Upper lobe of left lung (tissue), 6 donors: ENCODE measurements around the gene KRTAP5-1. TPM values are rescaled to one million over a fixed set of nuclear protein-coding genes. Genes with fewer than 3 reads are reported as not detected.

Experiments used
- ATAC-seq, 2 donors: fragments of 200-7000 bp; cut with Tn5 transposase; one replicate each; pipeline ENCODE4 v1.9.1; 2022; ENCODE audit warnings: mild to moderate bottlenecking in 2 of 2, moderate library complexity in 2 of 2; ENCODE audit not compliant: low FRiP score in 2 of 2
- DNase-seq, 2 donors: peaks; one replicate each; pipeline ENCODE4 v3.0.0-alpha.2; 2019 to 2020
- H3K27ac ChIP-seq, 4 donors: fragments of 200-600 bp; sonication (generic); one replicate each; pipeline ENCODE4 v1.5.1; 2016 to 2019
- H3K27me3 ChIP-seq, 4 donors: fragments of 200-600 bp; sonication (generic); one replicate each; pipeline ENCODE4 v1.5.1; 2017 to 2019
- H3K36me3 ChIP-seq, 4 donors: fragments of 200-600 bp; sonication (generic); one replicate each; pipeline ENCODE4 v1.5.1; 2016 to 2019
- H3K4me1 ChIP-seq, 4 donors: fragments of 200-600 bp; sonication (generic); one replicate each; pipeline ENCODE4 v1.5.1; 2018 to 2019
- H3K4me3 ChIP-seq, 4 donors: fragments of 200-600 bp; sonication (generic); one replicate each; pipeline ENCODE4 v1.5.1; 2017 to 2019; ENCODE audit warnings: mild to moderate bottlenecking in 2 of 4, moderate library complexity in 1 of 4
- H3K9me3 ChIP-seq, 4 donors: fragments of 200-600 bp; sonication (generic); one replicate each; pipeline ENCODE4 v1.5.1; 2018 to 2019
- CTCF ChIP-seq, 6 experiments: fragments of 450-650 bp in 4 of 6; fragments of 200-600 bp in 2 of 6; sonication (generic) in 2 of 6; IDR thresholded peaks; one replicate each; pipeline ENCODE4 v1.5.1; 2016 to 2019; ENCODE audit warnings: antibody characterized with exemption in 6 of 6
- EP300 ChIP-seq, 4 donors: sonication (generic); formaldehyde crosslinking; IDR thresholded peaks; one replicate each; pipeline ENCODE4 v1.5.1; 2017; ENCODE audit warnings: antibody characterized with exemption in 4 of 4, control low read depth in 2 of 4
- POLR2A ChIP-seq, 4 donors: fragments of 450-650 bp; IDR thresholded peaks; one replicate each; pipeline ENCODE4 v1.5.1; 2016 to 2017; ENCODE audit warnings: antibody characterized with exemption in 4 of 4, mild to moderate bottlenecking in 2 of 4
- POLR2AphosphoS5 ChIP-seq, 2 donors: sonication (generic); formaldehyde crosslinking; IDR thresholded peaks; one replicate each; pipeline ENCODE4 v1.5.1; 2017; ENCODE audit warnings: antibody characterized with exemption in 2 of 2
- WGBS, 2 donors: methylation state at CpG; one replicate each; pipeline ENCODE4 v1.1.5; 2017 to 2018; 5-methylcytosine and 5-hydroxymethylcytosine counted together
- total RNA-seq, 6 donors: library from RNA; depleted of rRNA in 4 of 6; stranded (reverse); fragments of >200 nt in 4 of 6; gene quantifications; one replicate each; pipeline versions ENCODE4 v1.1.0 to v1.2.1, GENCODE V29; 2016 to 2021
- donor health status: DM: no; HTN: no; CAD: no; lungs with moderate emphysema.
- donor health status: DM: no; HTN: yes; CAD: no; lungs with severe emphysema.

KRTAP5-1 gene
- total RNA-seq, 6 donors from 2014 or later, result not detected

- WGBS, 2 donors, result 87 to 96% methylated on average over 8 to 22 of the region's 22 CpGs
- no peaks in the 10 kb centered on the region for H3K9me3 ChIP-seq
Measured at GRCh38 chr11:1541474-1542204, 43.4 kb downstream of the KRTAP5-1 start.

DNA sequence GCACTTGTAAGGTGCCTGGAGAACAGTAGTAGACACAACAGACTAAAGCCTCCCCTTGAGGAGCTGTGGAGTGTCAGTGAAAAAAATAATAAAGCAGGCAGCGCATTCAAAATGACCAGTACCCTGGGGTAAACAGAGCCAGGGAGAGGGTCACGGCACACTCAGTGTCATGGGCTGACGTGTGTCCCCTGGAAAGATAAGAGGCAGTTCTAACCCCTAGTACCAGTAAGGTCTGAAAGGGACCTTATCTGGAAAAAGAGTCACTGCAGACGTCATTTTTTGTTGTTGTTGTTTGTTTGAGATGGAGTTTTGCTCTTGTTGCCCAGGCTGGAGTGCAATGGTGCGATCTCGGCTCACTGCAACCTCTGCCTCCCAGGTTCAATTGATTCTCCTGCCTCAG is 45.0 kb downstream of the KRTAP5-1 start:
- WGBS, 2 donors, result 87 to 91% methylated on average over 6 of the region's 6 CpGs

More at GRCh38 chr11:1541474-1542204, 43.4 kb downstream of the KRTAP5-1 start:
- Histone ChIP-seq H3K27me3 (peaks cover 0 to 9% (median 4%) of the 10 kb centered on the region in 4 donors), H3K27ac (no peak overlapping the region), H3K36me3 (peaks cover 0 to 3% (median 0%) of the 10 kb centered on the region in 4 donors), H3K4me1 (peaks cover 9 to 13% (median 11%) of the 10 kb centered on the region in 4 donors), H3K4me3 (no peak overlapping the region)
- peak in 1 of 2 donors; percentile 68 for DNase-seq
- ATAC-seq, result peak in 1 of 2 donors; percentile 4
- TF ChIP-seq CTCF (IDR thresholded peaks at IDR 0.05), result no peak
- TF ChIP-seq POLR2A (IDR thresholded peaks at IDR 0.05), result no peak
- TF ChIP-seq POLR2AphosphoS5 (IDR thresholded peaks at IDR 0.05), result no peak
- TF ChIP-seq EP300 (IDR thresholded peaks at IDR 0.05), result no peak

DNA sequence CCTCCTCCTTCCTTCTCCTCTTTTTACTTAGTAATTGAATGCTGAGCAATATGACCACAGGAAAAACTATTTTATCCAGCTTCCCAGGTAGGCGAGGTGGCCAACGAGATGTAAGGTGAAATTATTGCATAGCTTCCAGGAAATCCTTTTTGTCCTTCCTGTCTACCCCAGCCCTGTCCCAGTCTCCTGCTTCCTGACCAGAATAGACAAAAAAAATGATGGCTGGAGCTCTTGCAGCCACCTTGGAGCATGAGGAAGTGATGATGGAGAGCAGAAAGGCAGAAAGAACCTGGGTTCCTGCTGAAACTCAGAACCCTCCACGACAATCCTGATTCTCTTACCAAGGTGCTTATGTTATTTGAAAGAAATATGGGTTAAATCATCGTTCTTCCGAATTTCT is 46.9 kb downstream of the KRTAP5-1 start:
- no peak for ATAC-seq

More for the DNA sequence above, 45.0 kb downstream of the KRTAP5-1 start:
- Histone ChIP-seq H3K36me3 (peaks cover 0 to 3% (median 3%) of the 10 kb centered on the region in 4 donors), H3K4me1 (peaks cover 12 to 20% (median 16%) of the 10 kb centered on the region in 4 donors), H3K27me3 (no peaks in the 10 kb centered on the region), H3K4me3 (no peak overlapping the region), H3K27ac (no peak overlapping the region), H3K9me3 (no peaks in the 10 kb centered on the region)
- DNase-seq, result no peak
- ATAC-seq, result no peak
- TF ChIP-seq CTCF (IDR thresholded peaks at IDR 0.05) (no peak), POLR2AphosphoS5 (IDR thresholded peaks at IDR 0.05) (no peak), POLR2A (IDR thresholded peaks at IDR 0.05) (no peak), EP300 (IDR thresholded peaks at IDR 0.05) (no peak)

DNA sequence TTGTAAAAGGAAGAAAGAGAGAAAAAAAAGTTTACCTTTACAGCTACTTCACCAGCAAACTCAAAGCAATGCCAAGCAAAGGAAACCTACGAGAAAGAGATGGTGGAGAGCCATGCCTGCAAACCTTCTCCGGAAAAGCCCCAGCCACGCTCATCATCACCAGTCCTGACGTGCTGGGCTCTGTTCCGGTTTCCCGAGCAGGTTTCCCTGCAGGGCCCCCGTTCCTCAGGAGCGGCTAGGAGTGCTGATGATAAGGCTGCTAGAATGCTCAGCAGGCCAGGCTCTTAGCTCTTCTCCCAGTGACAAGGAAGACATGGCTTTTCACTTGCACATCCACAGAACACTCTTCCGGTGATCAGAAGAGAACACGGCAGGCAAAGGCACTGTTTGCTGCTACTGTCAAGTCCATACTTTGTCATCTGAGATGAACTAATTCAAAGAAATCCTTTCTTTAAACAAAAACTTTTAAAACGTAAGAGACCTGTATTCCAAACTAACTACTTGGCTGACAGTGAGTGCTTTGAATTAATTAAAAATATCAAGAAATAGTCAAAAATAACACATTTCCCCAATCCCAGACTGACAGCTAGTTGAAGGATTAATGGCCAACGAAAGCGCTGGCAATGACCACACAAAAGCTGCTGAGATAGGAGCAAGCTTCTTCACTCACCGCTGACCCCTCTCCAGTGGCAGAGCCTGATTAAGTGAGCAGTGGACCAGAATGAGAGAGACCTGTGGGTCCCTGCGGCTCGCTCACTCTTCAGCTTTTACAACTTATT is 48.8 kb downstream of the KRTAP5-1 start:
- Histone ChIP-seq H3K27me3 (no peaks in the 10 kb centered on the region), H3K27ac (peak overlapping the region in 2 of 4 donors; percentile 49 to 57), H3K4me3 (no peak overlapping the region), H3K9me3 (no peaks in the 10 kb centered on the region), H3K4me1 (peaks cover 45 to 52% (median 50%) of the 10 kb centered on the region in 4 donors), H3K36me3 (peaks cover 0 to 12% (median 6%) of the 10 kb centered on the region in 4 donors)
- no peak for TF ChIP-seq POLR2A (IDR thresholded peaks at IDR 0.05)
- no peak for TF ChIP-seq POLR2AphosphoS5 (IDR thresholded peaks at IDR 0.05)
- no peak for TF ChIP-seq EP300 (IDR thresholded peaks at IDR 0.05)
- TF ChIP-seq CTCF (IDR thresholded peaks at IDR 0.05), result no peak
- DNase-seq (no peak), ATAC-seq (no peak)
- 71 to 75% methylated on average over 16 of the region's 16 CpGs for WGBS, 2 donors

More for the DNA sequence above, 46.9 kb downstream of the KRTAP5-1 start:
- H3K4me1 ChIP-seq, result peaks cover 26 to 34% (median 32%) of the 10 kb centered on the region in 4 donors
- H3K9me3 ChIP-seq, result no peaks in the 10 kb centered on the region
- no peaks in the 10 kb centered on the region for H3K27me3 ChIP-seq
- H3K4me3 ChIP-seq, result no peak overlapping the region
- WGBS, 2 donors, result 83 to 85% methylated on average over 5 of the region's 5 CpGs
- TF ChIP-seq POLR2A (IDR thresholded peaks at IDR 0.05) (no peak), EP300 (IDR thresholded peaks at IDR 0.05) (no peak), POLR2AphosphoS5 (IDR thresholded peaks at IDR 0.05) (no peak), CTCF (IDR thresholded peaks at IDR 0.05) (no peak)
- H3K36me3 ChIP-seq, result peaks cover 0 to 6% (median 5%) of the 10 kb centered on the region in 4 donors
- no peak overlapping the region for H3K27ac ChIP-seq
- no peak for DNase-seq
